ENCODE results near the gene LBH. TPM values are rescaled to one million over a fixed set of nuclear protein-coding genes. Genes with fewer than 3 reads are reported as not detected.

LBH gene
- total and polyA plus RNA-seq, 7 donors, result 6.5 to 15.5 (median 11.1) TPM

GRCh38 chr2:30298302-30298701 is 67.0 kb downstream of the LBH start:
- no peaks in the 10 kb centered on the region for H3K36me3 ChIP-seq (ENCODE audit: insufficient read depth in 1 of 2, low read depth in 1 of 2)
- intact Hi-C loops (cut with DNase I), result no loop called here
- WGBS, 3 donors, result 91 to 96% (median 95%) methylated on average over 6 of the region's 6 CpGs
- no peaks in the 10 kb centered on the region for H3K9me3 ChIP-seq
- H3K27me3 ChIP-seq (ENCODE audit: insufficient read depth in 3 of 3, low read length in 2 of 3), result no peaks in the 10 kb centered on the region
- H3K4me3 ChIP-seq, result no peak overlapping the region
- ATAC-seq (no peak), DNase-seq (no peak)
- H3K27ac ChIP-seq, result no peak overlapping the region
- no peaks in the 10 kb centered on the region for H3K4me1 ChIP-seq
- TF ChIP-seq CTCF (IDR thresholded peaks at IDR 0.05), result no peak

- TF ChIP-seq CTCF (IDR thresholded peaks at IDR 0.05), result no peak
- ATAC-seq, result no peak
- Histone ChIP-seq H3K27me3 (ENCODE audit: insufficient read depth in 3 of 3, low read length in 2 of 3) (no peaks in the 10 kb centered on the region), H3K36me3 (ENCODE audit: insufficient read depth in 1 of 2, low read depth in 1 of 2) (no peaks in the 10 kb centered on the region), H3K27ac (no peak overlapping the region), H3K4me3 (no peak overlapping the region), H3K9me3 (no peaks in the 10 kb centered on the region), H3K4me1 (no peaks in the 10 kb centered on the region)
- no peak for DNase-seq
- intact Hi-C loops (cut with DNase I), result no loop called here
- WGBS, 3 donors, result 67 to 78% (median 68%) methylated on average over 3 of the region's 3 CpGs
These were observed 68.8 kb downstream of the LBH start for GRCh38 chr2:30300122-30300455.

GRCh38 chr2:30300456-30301221 is 69.3 kb downstream of the LBH start:
- Histone ChIP-seq H3K27ac (no peak overlapping the region), H3K9me3 (no peaks in the 10 kb centered on the region), H3K36me3 (ENCODE audit: insufficient read depth in 1 of 2, low read depth in 1 of 2) (no peaks in the 10 kb centered on the region), H3K4me1 (no peaks in the 10 kb centered on the region), H3K4me3 (no peak overlapping the region), H3K27me3 (ENCODE audit: insufficient read depth in 3 of 3, low read length in 2 of 3) (no peaks in the 10 kb centered on the region)
- 45 to 58% (median 47%) methylated on average over 6 of the region's 6 CpGs for WGBS, 3 donors
- intact Hi-C loops (cut with DNase I), result no loop called here
- DNase-seq, result no peak
- ATAC-seq, result no peak
- no peak for TF ChIP-seq CTCF (IDR thresholded peaks at IDR 0.05)

GRCh38 chr2:30301551-30301950 is 70.2 kb downstream of the LBH start:
- Histone ChIP-seq H3K4me3 (no peak overlapping the region), H3K27ac (no peak overlapping the region), H3K27me3 (ENCODE audit: insufficient read depth in 3 of 3, low read length in 2 of 3) (no peaks in the 10 kb centered on the region), H3K4me1 (no peaks in the 10 kb centered on the region), H3K36me3 (ENCODE audit: insufficient read depth in 1 of 2, low read depth in 1 of 2) (no peaks in the 10 kb centered on the region), H3K9me3 (no peaks in the 10 kb centered on the region)
- TF ChIP-seq CTCF (IDR thresholded peaks at IDR 0.05), result no peak
- intact Hi-C loops (cut with DNase I), result no loop called here
- 92 to 93% (median 93%) methylated on average over 7 of the region's 7 CpGs for WGBS, 3 donors
- DNase-seq (no peak), ATAC-seq (no peak)

- intact Hi-C loops (cut with DNase I), result no loop called here
- H3K36me3 ChIP-seq (ENCODE audit: insufficient read depth in 1 of 2, low read depth in 1 of 2), result no peaks in the 10 kb centered on the region
- no peaks in the 10 kb centered on the region for H3K4me1 ChIP-seq
- no peak overlapping the region for H3K4me3 ChIP-seq
- H3K9me3 ChIP-seq, result no peaks in the 10 kb centered on the region
- no peak for ATAC-seq
- TF ChIP-seq CTCF (IDR thresholded peaks at IDR 0.05), result no peak
- no peaks in the 10 kb centered on the region for H3K27me3 ChIP-seq (ENCODE audit: insufficient read depth in 3 of 3, low read length in 2 of 3)
- no peak overlapping the region for H3K27ac ChIP-seq
- no peak for DNase-seq
- WGBS, 3 donors, result 89 to 90% (median 90%) methylated on average over 5 of the region's 5 CpGs
These were observed 71.2 kb downstream of the LBH start for GRCh38 chr2:30302566-30302965.
